Measurements from ENCODE around the gene USP48.

Gene USP48

DNA sequence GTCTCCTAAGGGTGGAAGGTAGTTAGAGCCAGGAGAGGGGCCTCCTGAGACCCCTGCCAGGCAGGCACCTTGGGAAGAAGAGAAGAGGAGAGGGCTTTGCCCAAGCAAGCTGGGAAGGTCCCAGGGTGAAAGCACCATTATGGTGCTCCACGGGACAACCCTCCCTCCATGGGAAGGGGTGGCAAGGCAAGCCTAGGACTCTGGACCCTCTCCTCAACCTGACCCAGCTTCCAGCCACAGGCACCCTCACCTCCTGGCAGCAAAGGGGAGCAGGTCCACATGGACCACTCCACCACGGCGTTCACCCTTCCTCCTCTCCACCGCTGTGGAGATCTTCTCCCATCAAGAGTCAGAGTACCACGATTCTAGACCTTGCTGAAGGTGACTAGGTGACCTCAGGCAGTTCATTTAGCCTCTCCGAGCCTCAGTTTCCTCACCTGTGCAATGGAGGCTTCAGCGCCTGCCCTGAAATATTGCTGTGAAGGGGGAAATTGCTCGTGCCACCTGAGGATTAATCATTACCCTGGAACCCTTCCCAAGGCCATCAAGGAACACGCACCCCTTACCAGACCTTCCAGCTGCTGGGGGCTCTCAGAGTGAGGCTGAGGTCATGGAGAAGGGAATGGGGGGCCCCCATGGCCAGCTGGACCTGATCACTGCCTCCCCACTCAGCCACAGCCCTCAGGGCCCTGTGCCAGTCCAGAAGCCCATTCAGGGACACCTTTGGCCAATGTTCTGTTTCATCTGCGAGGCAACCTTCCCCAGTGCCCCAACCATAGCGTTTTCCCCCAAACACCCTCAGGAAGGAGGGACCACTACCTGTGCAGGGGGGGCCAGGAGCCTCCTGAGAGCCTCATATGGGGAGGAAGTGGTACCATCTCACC lies 115.4 kb downstream of the USP48 start:
- DNase-seq: peak; percentile 30

DNA sequence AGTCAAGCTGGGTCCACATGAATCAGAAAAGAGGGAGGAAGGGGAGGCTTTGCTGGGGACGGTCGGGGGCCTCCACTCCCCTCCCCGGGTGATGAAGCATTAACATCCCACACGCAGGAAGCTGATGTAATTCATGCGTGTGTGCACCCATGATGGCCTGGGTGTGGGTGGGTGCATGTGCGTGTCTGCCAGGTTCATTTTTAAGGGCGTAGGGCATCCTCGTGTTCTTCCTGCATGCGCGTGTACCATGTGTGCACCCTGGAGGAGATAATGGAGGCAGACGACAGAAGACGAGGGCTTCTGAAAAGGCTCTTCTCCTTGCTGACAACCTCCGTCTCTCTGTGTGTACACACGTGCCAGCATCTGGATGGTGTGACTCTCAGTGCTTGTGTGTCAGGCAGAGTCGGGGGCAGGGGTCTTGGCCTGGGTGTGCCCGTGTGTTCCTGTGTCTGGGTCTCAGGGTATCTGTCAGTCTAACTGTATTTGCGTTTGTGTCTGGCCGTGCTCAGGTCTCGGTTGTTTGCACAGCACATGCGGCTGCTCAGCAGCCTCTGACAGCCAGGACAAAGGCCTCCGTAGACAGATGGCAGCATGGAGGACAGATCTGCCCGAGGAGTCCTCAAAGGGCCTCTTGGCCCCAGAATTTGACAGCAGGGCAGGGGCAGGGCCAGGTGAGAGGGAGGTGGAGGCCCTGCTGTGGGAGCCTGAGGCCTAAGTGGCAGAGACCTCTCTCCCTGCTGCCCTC lies 116.2 kb downstream of the USP48 start:
- DNase-seq: no peak

DNA sequence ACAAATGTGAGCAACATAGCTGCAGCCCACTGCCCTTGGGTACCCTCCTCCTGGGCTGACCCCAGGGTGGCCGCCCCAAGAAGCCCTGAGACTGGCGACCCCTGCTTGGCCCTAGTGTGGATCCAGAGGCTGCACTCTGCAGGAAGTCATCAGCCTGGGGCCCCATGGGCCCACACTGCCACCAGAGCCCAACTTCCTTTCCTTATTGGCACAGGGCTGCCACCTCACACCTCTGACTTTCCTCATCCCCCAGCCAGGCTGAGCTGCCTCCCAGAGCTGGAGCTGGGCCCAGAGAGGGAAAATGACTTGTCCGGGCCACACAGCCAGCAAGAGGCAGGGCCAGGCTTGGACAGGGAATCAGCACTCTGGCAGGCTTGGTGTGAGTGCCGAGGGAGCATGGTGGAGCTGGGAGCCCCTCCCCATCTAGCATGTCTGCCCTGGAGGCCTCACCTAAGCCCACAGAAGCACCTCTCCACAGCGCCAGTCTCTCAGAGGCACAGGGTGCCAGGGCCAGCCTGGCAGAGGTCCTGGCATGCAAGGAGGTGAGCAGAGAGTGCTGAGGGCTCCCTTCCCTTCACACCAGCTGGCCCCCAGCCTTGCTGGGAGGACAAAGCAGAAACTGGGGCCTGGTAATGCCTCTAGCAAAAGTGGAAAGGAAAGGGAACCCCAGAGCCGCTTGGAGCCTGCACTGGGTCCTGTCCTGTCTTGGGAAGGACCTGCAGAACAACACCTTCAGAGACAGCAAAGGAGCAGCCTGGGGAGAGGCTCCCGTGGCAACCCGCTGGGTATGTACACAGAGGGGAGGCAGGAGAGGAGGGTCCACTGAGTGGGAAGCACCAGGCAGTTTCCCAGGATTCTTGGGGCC lies 117.0 kb downstream of the USP48 start:
- DNase-seq: peak; percentile 24

DNA sequence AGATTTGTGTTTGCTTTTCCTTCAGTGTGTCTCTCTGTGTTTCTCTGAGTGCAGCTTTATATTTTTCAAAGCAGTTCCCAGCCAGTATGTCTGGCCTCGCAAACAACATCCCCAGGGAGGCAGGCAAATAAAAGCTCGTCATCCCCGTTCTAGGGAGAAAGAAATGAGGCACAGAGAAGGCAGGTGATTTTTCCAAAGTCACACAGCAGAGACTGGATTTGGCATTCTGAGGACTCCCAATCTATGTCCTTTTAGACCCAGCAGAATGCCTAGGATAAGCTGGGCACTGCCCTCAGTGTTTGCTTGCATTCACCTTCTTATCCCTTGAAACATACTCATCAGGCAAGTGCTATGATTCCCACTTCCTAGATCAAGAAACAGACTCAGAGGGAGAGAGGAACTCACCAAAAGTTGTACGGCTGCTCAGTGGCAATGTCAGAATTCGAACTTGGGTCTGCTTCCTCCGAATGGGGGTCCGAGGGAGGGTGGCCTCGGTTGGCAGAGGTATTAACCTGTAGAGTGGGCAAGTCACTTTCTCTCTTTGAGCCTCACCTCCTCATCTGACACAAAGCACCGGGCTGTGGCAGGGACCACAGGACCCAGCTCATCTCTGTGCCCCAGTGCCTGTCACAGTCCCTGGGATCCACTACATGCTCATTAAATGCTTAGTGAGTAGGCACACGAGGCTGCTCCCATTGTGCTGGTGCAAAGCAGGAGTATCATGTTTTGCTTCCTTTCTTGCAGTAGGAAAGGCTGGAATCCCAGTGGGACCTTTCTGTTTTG lies 118.0 kb downstream of the USP48 start:
- peak; percentile 7 for DNase-seq

DNA sequence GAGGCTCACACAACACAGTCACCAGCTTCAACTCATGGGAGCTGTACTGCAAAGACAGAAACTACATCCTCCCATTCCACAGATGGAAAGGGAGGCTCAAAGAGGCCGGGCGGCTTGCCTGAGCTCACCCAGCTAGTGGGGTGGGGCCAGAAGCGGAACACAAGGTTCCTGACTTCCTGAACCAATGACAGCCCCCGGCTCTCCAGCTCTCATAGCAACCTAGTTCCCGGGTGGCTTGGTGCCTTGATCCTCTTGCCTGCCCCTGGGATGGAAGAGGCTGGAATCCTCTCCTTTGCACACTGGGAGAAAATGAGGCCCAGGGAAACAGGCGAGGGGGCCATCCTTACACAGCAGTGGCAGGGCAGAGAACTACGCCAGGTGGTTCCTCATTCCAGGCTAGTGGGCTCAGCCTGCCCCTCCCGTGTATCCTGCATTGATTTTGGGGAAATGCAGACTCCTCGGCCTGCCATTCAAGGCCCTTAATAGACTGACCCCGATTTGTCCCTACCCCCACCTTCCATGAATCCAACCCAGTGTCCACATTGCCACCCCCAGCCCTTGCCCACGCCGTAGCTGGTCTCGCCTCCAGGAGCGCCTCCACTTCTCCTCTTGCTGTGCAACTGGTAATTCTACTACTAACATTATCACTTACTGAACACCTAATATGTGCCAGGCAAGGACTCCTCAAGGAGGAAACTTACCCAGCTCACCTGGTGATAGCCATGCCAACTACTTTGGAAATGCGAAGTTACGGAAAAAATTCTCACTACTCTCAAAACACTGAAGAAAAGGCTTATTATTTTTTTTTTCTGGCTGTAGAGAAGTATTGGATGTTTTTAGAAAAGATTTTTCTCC lies 118.8 kb downstream of the USP48 start:
- peak; percentile 28 for DNase-seq

DNA sequence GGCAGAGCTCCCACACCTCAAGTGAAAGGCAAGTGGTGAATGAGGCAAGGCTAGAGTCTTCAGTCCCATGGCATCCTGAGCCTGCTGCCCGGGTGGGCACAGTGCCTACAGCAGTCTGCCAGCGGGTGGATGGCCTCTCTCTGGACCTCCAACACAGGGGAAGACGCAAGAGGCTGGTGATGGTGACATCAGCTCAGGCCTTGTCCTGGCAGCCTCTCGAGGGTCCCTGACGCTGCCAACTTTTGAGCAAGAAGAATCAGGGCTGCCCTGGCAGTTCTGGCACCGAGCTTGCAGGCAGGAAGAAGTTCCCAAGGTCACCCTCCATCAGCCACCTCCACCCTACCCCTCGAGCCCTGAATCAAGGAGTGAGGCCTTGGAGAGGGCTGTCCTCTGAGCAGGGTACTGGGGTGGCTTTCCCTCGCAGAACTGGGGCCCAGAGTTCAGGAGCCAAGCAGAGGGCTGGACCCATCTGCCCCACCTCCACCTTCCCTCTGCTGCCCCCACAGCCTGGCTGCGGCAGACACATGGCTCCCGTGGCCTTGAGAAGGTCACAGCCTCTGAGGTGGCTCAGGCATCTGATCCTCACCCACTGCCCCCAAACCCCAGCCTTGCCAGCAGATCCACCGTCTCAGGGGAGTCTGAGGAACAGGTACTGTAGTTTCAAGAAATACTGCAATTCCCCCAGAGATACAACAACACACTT lies 119.5 kb downstream of the USP48 start:
- DNase-seq: peak; percentile 6

DNA sequence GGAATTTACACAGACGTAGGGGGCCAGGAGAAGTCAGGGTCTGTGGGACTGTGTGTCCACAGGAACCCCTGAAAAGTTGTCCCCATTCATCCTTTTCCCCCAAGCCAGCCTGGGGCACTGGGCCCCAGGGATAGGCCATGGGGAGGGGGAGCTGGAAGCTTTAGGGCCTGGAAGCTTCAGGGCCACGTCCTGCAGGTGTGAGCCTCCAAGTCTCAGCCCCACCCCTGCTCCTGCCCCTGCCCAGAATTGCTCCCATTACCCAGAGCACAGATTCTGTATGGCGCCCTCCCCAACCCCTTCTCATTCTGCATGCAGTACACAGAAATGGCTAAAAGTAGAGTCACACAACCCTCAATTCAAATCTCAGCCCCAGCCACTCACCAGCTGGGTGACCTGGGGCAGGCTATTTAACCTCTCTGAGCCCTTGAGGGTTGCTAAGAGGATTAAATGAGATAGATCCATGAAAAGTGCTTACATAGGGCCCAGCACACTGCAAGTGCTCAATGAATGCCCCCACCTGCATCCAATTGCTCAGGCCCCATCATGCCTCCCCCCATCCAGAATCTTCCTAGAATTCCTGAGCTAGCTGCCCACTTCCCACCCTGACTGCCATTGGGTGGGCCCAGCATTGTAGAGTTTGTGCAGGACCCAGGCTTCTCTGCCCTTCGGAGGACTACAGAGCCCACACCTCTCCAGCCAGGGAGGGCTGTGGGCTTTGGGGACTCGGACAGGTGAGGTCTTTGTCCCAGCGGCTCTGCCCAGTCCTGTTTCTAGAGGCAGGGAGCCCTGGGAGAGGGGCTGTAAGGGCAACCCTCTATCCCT lies 120.3 kb downstream of the USP48 start:
- no peak for DNase-seq

DNA sequence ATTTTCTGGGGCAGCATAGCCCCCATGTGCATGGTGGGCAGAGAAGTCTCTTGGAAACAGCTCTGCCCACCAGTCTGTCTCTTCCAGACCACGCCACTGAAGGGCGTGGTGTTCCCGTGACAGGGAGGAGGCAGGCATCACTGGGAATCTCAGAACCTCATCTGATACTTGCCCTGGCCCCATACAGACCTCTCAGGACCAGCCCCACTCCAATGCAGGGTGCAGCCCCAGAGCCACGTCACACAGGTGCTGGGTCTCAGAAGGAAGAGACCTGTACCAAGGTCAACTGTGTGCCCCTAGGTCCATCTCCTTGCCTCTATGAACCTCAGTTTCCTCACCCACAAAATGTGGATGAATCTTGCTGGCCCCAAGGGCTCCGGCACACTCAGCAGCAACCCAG lies 121.1 kb downstream of the USP48 start:
- no peak for DNase-seq

DNA sequence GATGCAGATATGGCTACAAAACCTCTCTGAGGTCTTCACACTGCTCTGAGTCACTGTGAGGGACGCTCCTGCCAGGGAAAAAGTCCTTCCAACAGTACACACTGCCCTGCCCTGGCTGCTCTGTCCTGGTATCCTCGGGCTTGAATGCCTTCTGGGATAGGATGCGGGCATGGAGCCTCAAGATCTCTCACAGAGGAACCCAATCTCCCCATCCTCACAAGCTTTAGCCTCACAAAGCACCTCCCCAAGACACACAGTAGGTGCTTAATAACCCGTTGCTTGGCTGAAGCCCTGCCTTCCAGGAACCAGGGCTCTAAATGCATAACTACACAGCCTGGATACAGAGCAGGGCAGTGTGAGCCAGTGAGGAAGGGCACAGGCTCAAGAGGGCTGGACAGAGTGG lies 123.0 kb downstream of the USP48 start:
- no peak for DNase-seq

DNA sequence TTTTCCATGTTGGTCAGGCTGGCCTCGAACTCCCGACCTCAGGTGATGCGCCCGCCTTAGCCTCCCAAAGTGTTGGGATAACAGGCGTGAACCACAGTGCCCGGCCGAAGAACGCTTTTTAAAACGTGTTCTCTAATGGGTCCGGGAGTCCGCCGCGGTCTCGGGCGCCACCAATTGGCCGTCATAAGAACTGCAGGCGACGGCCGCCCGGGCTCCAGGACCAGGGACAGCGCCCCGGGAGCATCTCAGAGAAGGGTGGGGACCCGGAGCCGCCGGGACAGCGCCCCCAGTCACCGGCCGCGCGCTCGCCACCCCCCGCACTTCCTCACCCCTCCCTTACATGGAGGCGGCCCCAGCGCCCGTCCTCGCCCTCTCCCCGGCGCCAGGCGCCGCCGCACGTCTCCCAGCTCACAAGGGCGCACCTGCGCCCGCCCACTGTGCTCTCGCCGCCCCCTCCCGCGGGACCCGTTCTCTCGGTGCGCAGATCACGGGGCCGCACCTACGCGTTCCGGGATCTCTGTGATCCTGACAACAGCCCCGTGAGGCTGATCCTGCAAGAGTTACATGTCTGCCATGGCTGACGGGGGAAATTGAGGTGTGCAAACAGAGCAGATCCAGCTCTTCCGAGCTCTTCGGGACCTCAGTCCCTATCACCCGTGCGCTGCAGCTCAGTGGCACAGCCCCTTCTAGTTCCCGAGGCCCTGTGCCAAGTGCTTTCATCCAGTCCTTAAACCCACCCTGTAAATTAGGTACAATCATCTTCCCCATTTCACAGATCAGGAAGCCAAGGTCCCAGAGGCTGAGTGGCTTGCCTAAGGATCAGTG lies 123.6 kb downstream of the USP48 start:
- peak; percentile 85 for DNase-seq

DNA sequence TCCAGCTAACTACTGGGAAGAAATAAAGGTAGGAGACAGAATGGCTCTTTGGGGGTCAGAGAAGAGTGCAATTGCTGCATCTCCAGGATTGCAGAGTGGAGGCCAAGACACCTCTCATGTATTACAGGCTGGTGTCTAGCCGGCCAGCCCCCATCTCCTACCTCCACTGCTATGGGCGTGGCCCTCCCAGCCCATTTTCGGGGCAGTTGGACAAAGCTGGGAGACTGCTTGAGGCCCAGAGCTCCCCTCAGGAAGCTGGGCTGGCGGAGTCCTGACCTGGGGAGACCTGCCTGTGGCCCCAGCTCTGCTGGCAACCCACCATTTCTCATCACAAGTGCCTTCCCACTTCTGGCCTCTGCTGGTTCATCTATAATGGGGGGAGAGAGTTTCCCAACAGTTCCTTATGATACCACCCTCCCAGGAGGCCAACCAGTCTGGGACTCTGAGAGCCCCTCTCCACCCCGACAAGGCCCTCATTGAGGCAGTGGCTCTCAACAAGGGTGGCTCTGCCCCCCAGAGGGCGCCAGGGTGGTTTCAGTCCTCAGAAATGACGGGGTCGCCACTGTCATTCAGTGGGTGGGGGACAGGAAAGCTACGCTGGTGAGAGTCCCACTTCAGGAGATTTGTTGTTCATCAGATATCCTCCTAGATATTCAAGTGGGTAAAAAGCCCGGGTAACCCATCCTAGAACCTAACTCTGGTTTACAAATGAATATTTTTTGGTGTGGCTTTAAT lies 125.3 kb downstream of the USP48 start:
- DNase-seq: no peak

DNA sequence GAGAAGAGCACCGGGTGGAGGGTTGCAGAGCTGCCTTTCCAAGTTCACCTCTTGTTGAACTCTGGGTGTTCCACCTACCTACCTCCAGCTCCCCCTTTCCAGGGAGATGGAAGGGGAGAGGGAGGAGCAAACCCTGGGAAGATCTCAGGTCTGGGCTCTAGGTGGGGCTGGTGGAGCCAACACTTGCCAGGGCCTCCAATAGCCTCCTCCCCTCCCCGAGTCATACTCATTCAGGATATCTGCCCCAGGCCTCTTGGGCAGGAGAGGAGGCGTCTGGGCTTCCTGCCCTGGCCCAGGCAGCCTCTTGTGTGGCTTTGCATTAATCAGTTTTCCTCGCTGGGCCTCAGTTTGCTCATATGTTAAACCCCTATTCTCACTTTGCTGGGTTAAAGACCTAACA lies 127.2 kb downstream of the USP48 start:
- DNase-seq: no peak

DNA sequence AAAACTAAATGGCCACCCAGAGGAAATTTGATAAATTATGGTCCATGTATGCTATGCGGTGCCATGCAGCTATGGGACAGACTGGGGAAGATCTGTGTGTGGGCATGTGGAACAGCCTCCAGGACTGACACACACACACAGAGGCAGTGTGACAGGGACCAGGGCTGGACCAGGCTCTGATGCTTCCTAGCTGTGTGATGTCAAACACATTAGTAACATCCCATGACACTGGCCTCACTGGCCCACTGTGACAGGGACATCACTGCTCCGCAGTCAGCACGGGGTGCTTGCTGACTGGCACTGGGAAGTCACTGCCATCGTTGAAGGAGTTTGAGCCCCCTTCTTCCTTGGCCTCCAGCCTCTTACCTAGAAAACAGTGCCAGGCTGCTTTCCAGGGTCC lies 127.7 kb downstream of the USP48 start:
- DNase-seq: no peak

DNA sequence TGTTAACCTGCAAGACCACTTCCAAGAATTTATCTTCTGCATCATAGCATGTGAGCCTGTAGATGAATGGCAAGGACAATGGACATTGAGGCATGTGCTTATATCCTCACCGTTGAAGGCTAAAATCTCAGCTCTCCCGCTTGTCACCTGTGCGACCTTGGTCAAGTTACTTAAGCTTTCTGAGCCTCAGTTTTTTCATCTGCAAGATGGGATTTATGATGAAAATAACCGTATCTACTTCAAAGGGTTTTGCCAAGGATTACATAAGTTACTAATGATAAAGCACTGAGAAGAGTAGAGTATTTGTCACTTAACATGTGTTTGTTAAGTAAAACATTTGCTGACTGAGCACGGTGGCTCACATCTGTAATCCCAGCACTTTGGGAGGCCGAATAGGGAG lies 128.7 kb downstream of the USP48 start:
- no peak for DNase-seq

DNA sequence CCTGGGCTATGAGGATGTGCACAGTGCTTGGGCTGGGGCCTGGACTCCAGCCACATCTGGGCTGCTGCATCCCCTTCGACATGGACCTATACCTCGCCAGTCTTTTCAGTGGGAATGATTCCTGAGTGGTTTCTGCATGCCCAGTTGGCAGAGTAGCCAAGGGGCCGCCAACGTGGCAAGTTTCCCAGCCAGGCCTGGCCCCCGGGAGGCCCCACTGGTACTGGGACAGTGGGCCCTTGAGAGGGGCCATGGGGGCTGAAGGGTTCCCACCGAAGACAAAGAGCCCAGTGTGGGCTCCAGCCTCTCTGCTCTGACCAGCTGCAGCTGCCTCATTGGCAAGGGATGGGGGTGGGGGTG lies 129.2 kb downstream of the USP48 start:
- no peak for DNase-seq

DNA sequence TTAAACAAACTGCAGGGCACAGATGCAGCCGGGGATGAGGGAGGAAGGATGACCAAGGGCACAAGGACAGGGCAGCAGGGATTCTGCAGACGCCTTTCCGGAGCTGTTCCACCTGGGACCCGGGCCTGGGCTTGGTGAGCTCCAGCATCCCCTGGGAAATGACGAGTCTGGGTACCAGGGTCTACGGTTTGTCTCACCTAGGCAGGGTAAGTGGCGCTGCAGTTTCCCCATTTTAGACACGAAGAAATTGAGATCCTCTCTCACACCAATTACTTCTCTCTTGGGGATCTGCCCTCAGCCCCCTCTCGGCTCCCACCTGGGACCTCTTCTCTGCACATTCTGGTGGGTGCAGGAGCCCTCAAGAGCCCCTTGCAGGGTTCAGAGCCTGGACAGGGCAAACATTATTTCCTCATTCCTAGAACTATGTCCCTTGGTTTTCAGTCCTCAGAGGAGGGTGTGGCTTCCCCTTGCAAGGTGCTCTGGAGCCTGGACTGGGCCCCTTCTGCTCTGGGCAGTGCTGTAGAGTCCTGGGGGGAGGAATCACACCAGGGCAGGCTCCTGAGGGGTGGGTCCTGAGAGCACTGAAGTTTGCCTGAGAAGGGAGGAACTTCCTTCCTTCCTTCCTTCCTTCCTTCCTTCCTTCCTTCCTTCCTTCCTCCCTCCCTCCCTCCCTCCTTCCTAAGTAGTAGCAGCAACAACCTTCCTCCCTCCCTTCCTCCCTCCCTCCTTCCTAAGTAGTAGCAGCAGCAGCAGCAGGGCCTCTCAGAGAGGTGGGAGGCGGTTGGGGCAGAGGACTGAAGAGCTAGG lies 129.8 kb downstream of the USP48 start:
- DNase-seq: no peak
